ENCODE results near the gene PSMA5. TPM values are rescaled to one million over a fixed set of nuclear protein-coding genes. Genes with fewer than 3 reads are reported as not detected.

PSMA5 gene
- total RNA-seq, 1 experiment from 2014 or later, result 133 TPM

- H2BK120ac ChIP-seq (ENCODE audit: low read depth, low read length, poor library complexity, severe bottlenecking), result no peak overlapping the region
- H4K91ac ChIP-seq (ENCODE audit: insufficient read length, low read depth, low read length), result no peak overlapping the region
- Mint-ChIP-seq H3K4me3 (no peak overlapping the region), H3K27me3 (ENCODE audit: low read depth) (no peaks in the 10 kb centered on the region), H3K36me3 (ENCODE audit: insufficient read depth in 1 of 3, low read depth in 3 of 3) (peaks cover 15 to 18% (median 16%) of the 10 kb centered on the region in 3 experiments), H3K4me1 (peaks cover 23 to 25% of the 10 kb centered on the region in 2 experiments), H3K9me3 (no peaks in the 10 kb centered on the region), H3K27ac (peak overlapping the region in 2 of 3 experiments; percentile 15 to 38; a peak in 3 of 7 replicates)
- no peak overlapping the region for H2BK20ac ChIP-seq (ENCODE audit: low read depth, low read length, poor library complexity, severe bottlenecking)
- H3K14ac ChIP-seq (ENCODE audit: insufficient read depth, low read length), result no peak overlapping the region
- no peak overlapping the region for H3T11ph ChIP-seq (ENCODE audit: low read length)
- H3K9ac ChIP-seq (ENCODE audit: extremely low read depth, insufficient read length, low read length), result no peak overlapping the region
- no peak overlapping the region for H3K27ac ChIP-seq (ENCODE audit: insufficient read length, low read depth, low read length)
- no peak overlapping the region for H3K4ac ChIP-seq (ENCODE audit: low read depth, low read length)
- no peak overlapping the region for H3K56ac ChIP-seq (ENCODE audit: insufficient read length, low read depth, low read length)
- peaks cover 5% of the 10 kb centered on the region for H3K79me1 ChIP-seq (ENCODE audit: insufficient read depth, low read depth, low read length, poor library complexity, severe bottlenecking)
- H3K4me1 ChIP-seq (ENCODE audit: insufficient read depth, low read length), result no peaks in the 10 kb centered on the region; the same call in 1 of the 2 replicates
- H2BK5ac ChIP-seq (ENCODE audit: insufficient read length, low read length), result no peak overlapping the region
- H2AFZ ChIP-seq (ENCODE audit: low read length), result no peak overlapping the region
- no peak overlapping the region for H3K23ac ChIP-seq (ENCODE audit: insufficient read length, low read depth, low read length)
- H3K27me3 ChIP-seq (ENCODE audit: insufficient read depth, low read length), result no peaks in the 10 kb centered on the region
- H3K9me3 ChIP-seq (ENCODE audit: control insufficient read depth, low read depth, low read length), result no peaks in the 10 kb centered on the region
- no peak overlapping the region for H4K5ac ChIP-seq (ENCODE audit: insufficient read length, low read depth, low read length)
- WGBS (ENCODE audit: extremely low coverage, insufficient read length, low lambda C conversion rate), result no CpG with 5 or more reads among the region's 4 CpGs
- no peaks in the 10 kb centered on the region for H4K20me1 ChIP-seq (ENCODE audit: control insufficient read depth, insufficient read depth, insufficient read length)
- no peak overlapping the region for H3K4me2 ChIP-seq (ENCODE audit: insufficient read depth, insufficient read length, low read length)
- no peak overlapping the region for H2AK5ac ChIP-seq (ENCODE audit: insufficient read length, low read length)
- TF ChIP-seq CTCF (conservative IDR thresholded peaks at IDR 0.05), result no peak
- no peaks in the 10 kb centered on the region for H3K23me2 ChIP-seq (ENCODE audit: insufficient read length, low read depth, low read length, poor library complexity, severe bottlenecking)
- H3K79me2 ChIP-seq (ENCODE audit: insufficient read depth, low read length), result peaks cover 6% of the 10 kb centered on the region; the same call in 1 of the 2 replicates
- H3K18ac ChIP-seq (ENCODE audit: insufficient read length, low read depth, low read length), result no peak overlapping the region
- no peak overlapping the region for H4K8ac ChIP-seq (replicated peaks; ENCODE audit: insufficient read length, low read depth, low read length)
- no peak overlapping the region for H2BK15ac ChIP-seq (ENCODE audit: low read depth, low read length)
- H2BK12ac ChIP-seq (ENCODE audit: insufficient read length, low read depth, low read length), result no peak overlapping the region
- no peak for DNase-seq
These were observed 54.9 kb downstream of the PSMA5 start for GRCh38 chr1:109371341-109371739.
